IMR-90 (cell line): ENCODE results near the gene EZR. TPM values are rescaled to one million over a fixed set of nuclear protein-coding genes. Genes with fewer than 3 reads are reported as not detected.

Experiments used
- ATAC-seq: fragments of 200-7000 bp; cut with Tn5 transposase; 2 replicates; pipeline ENCODE4 v1.9.1; 2020; ENCODE audit warnings: low read depth, mild to moderate bottlenecking, moderate library complexity
- BruUV-seq: library from RNA; stranded (reverse); fragments of 400-500 nt; replicated peaks from 2 replicates; lab custom pipeline; 2021; lab: Mats Ljungman, UMichigan
- CTCF ChIA-PET: fragments of 300-600 bp; formaldehyde crosslinking; extraction: SDS; loops from one replicate; lab custom pipeline; 2021; ENCODE audit warnings: antibody characterized with exemption; lab: Yijun Ruan, JAX
- POLR2A ChIA-PET: fragments of 300-600 bp; sonication (Branson Sonifier 250); formaldehyde crosslinking; loops from one replicate; lab custom pipeline; 2022; ENCODE audit warnings: antibody characterized with exemption; ENCODE audit not compliant: unreplicated experiment; lab: Charles Lee
- DNase-seq: peaks from one replicate; pipeline ENCODE4 v3.0.0; 2013
- H2AFZ ChIP-seq: replicated peaks from 2 replicates; pipeline ENCODE3; 2013; ENCODE audit warnings: low read length, mild to moderate bottlenecking; ENCODE audit not compliant: poor library complexity
- H2AK5ac ChIP-seq: 2 replicates; pipeline ENCODE4 v1.6.1; 2013; ENCODE audit warnings: low read depth, low read length, inconsistent platforms
- H2AK9ac ChIP-seq: replicated peaks from 2 replicates; pipeline ENCODE3; 2013; ENCODE audit warnings: mild to moderate bottlenecking, low read depth, low read length, moderate library complexity; ENCODE audit not compliant: poor library complexity
- H2BK120ac ChIP-seq: 2 replicates; pipeline ENCODE4 v1.6.1; 2013; ENCODE audit warnings: low read depth, low read length, inconsistent platforms
- H2BK15ac ChIP-seq: 3 replicates; pipeline ENCODE4 v1.6.1; 2013; ENCODE audit warnings: low read depth, low read length, inconsistent platforms
- H2BK20ac ChIP-seq: 2 replicates; pipeline ENCODE4 v1.6.1; 2013; ENCODE audit warnings: low read depth, mild to moderate bottlenecking, inconsistent platforms, low read length, moderate library complexity
- H2BK5ac ChIP-seq: 2 replicates; pipeline ENCODE4 v1.6.1; 2013; ENCODE audit warnings: mild to moderate bottlenecking, low read depth, low read length, inconsistent platforms; ENCODE audit not compliant: poor library complexity, severe bottlenecking
- H3K14ac ChIP-seq: replicated peaks from 2 replicates; pipeline ENCODE4 v1.6.1; 2013; ENCODE audit warnings: low read depth, low read length, inconsistent platforms
- H3K18ac ChIP-seq: 2 replicates; pipeline ENCODE4 v1.6.1; 2013; ENCODE audit warnings: low read depth, low read length, control low read depth
- H3K23ac ChIP-seq: 2 replicates; pipeline ENCODE4 v1.6.1; 2013; ENCODE audit warnings: low read depth, low read length, inconsistent platforms
- H3K27ac ChIP-seq: 2 replicates; pipeline ENCODE4 v1.5.1; 2013; ENCODE audit warnings: mild to moderate bottlenecking, control low read depth, low read length; ENCODE audit not compliant: insufficient read depth
- H3K27me3 ChIP-seq: 2 replicates; pipeline ENCODE4 v1.6.1; 2013; ENCODE audit warnings: low read length; ENCODE audit not compliant: control insufficient read depth, insufficient read depth
- H3K36me3 ChIP-seq: 2 replicates; pipeline ENCODE4 v1.6.1; 2013; ENCODE audit warnings: low read length, mixed read lengths; ENCODE audit not compliant: control insufficient read depth, insufficient read depth
- H3K4ac ChIP-seq: 2 replicates; pipeline ENCODE4 v1.6.1; 2013; ENCODE audit warnings: low read depth, low read length, inconsistent platforms
- H3K4me1 ChIP-seq: 2 replicates; pipeline ENCODE4 v1.6.1; 2013; ENCODE audit warnings: low read length, mixed read lengths; ENCODE audit not compliant: control insufficient read depth, insufficient read depth
- H3K4me2 ChIP-seq: 2 replicates; pipeline ENCODE4 v1.6.1; 2013; ENCODE audit warnings: low read depth, mild to moderate bottlenecking, control low read depth, low read length, moderate library complexity
- H3K4me3 ChIP-seq: 2 replicates; pipeline ENCODE4 v1.5.1; 2013; ENCODE audit warnings: low read depth, mild to moderate bottlenecking, control low read depth, low read length, moderate library complexity; ENCODE audit not compliant: insufficient read depth
- H3K56ac ChIP-seq: 2 replicates; pipeline ENCODE4 v1.6.1; 2013; ENCODE audit warnings: low read length, inconsistent platforms; ENCODE audit not compliant: insufficient read depth; ENCODE audit errors: extremely low read depth
- H3K79me1 ChIP-seq, 2 experiments: 2 replicates each; pipeline ENCODE4 v1.6.1; 2013; ENCODE audit warnings: low read length in 2 of 2, inconsistent platforms in 1 of 2, low read depth in 1 of 2
- H3K9ac ChIP-seq: 2 replicates; pipeline ENCODE4 v1.6.1; 2013; ENCODE audit warnings: low read depth, low read length, control low read depth
- H3K9me1 ChIP-seq: 2 replicates; pipeline ENCODE4 v1.6.1; 2013; ENCODE audit warnings: low read length, inconsistent platforms; ENCODE audit not compliant: insufficient read depth
- H3K9me3 ChIP-seq: 2 replicates; pipeline ENCODE4 v1.6.1; 2013; ENCODE audit warnings: low read length; ENCODE audit not compliant: control insufficient read depth, insufficient read depth
- H4K20me1 ChIP-seq: 2 replicates; pipeline ENCODE4 v1.6.1; 2013; ENCODE audit warnings: low read length, inconsistent platforms; ENCODE audit not compliant: insufficient read depth
- H4K5ac ChIP-seq: 2 replicates; pipeline ENCODE4 v1.6.1; 2013; ENCODE audit warnings: mild to moderate bottlenecking, low read depth, low read length, control low read depth
- H4K8ac ChIP-seq, 2 experiments: 2 replicates each; pipeline ENCODE4 v1.6.1; 2013; ENCODE audit warnings: low read depth in 2 of 2, low read length in 2 of 2, control low read depth in 1 of 2, inconsistent platforms in 1 of 2
- H4K91ac ChIP-seq: 2 replicates; pipeline ENCODE4 v1.6.1; 2013; ENCODE audit warnings: low read depth, low read length, inconsistent platforms; ENCODE audit not compliant: insufficient read depth
- BHLHE40 ChIP-seq: fragments of 150-350 bp; IDR thresholded peaks from 2 replicates; pipeline ENCODE4 v1.6.1; 2016; ENCODE audit warnings: mild to moderate bottlenecking, low read depth, low read length
- CEBPB ChIP-seq: IDR thresholded peaks from 2 replicates; pipeline ENCODE4 v1.6.1; 2012; ENCODE audit warnings: low read depth, low read length, improper control_type of control experiment
- CHD1 ChIP-seq: IDR thresholded peaks from 2 replicates; pipeline ENCODE4 v1.6.1; 2012; ENCODE audit warnings: low read depth, low read length, improper control_type of control experiment
- CTCF ChIP-seq: conservative IDR thresholded peaks from 2 replicates; pipeline ENCODE4 v1.5.1; 2012; ENCODE audit warnings: mild to moderate bottlenecking, low read depth, low read length, improper control_type of control experiment
- ELK1 ChIP-seq: fragments of 150-350 bp; IDR thresholded peaks from 2 replicates; pipeline ENCODE4 v1.6.1; 2016; ENCODE audit warnings: low read depth, mild to moderate bottlenecking, low read length, moderate library complexity, borderline replicate concordance
- FOS ChIP-seq: fragments of 150-350 bp; IDR thresholded peaks from 2 replicates; pipeline ENCODE4 v1.6.1; 2016; ENCODE audit warnings: low read depth, low read length
- MAFK ChIP-seq: IDR thresholded peaks from 2 replicates; pipeline ENCODE4 v1.6.1; 2012; ENCODE audit warnings: low read depth, low read length, improper control_type of control experiment
- MAZ ChIP-seq: IDR thresholded peaks from 2 replicates; pipeline ENCODE4 v1.6.1; 2012; ENCODE audit warnings: low read depth, mild to moderate bottlenecking, low read length, improper control_type of control experiment, moderate library complexity, borderline replicate concordance
- MXI1 ChIP-seq: IDR thresholded peaks from 2 replicates; pipeline ENCODE4 v1.6.1; 2012; ENCODE audit warnings: low read depth, mild to moderate bottlenecking, low read length, moderate library complexity, borderline replicate concordance
- NFE2L2 ChIP-seq: fragments of 150-350 bp; IDR thresholded peaks from 2 replicates; pipeline ENCODE4 v1.6.1; 2016; ENCODE audit warnings: low read depth, mild to moderate bottlenecking, low read length
- POLR2A ChIP-seq: IDR thresholded peaks from 2 replicates; pipeline ENCODE4 v1.6.1; 2012; ENCODE audit warnings: mild to moderate bottlenecking, low read depth, low read length
- RAD21 ChIP-seq: IDR thresholded peaks from 2 replicates; pipeline ENCODE4 v1.6.1; 2012; ENCODE audit warnings: low read length, improper control_type of control experiment
- RCOR1 ChIP-seq: IDR thresholded peaks from 2 replicates; pipeline ENCODE4 v1.6.1; 2012; ENCODE audit warnings: mild to moderate bottlenecking, low read length, improper control_type of control experiment; ENCODE audit not compliant: insufficient replicate concordance
- RFX5 ChIP-seq: IDR thresholded peaks from 2 replicates; pipeline ENCODE4 v1.8.0; 2012; ENCODE audit warnings: low read depth, mild to moderate bottlenecking, low read length, moderate library complexity
- SMC3 ChIP-seq: fragments of 150-350 bp; IDR thresholded peaks from 2 replicates; pipeline ENCODE4 v1.6.1; 2016; ENCODE audit warnings: low read depth, mild to moderate bottlenecking, antibody characterized with exemption, low read length, moderate library complexity
- whole genome bisulfite sequencing, 2 experiments: methylation state at CpG; one replicate each; pipeline versions ENCODE4 v1.1.5 to v1.1.7; 2013; ENCODE audit warnings: missing lambda C conversion rate in 2 of 2; ENCODE audit not compliant: insufficient read length in 1 of 2; ENCODE audit errors: extremely low coverage in 2 of 2; 5-methylcytosine and 5-hydroxymethylcytosine counted together
- dilution Hi-C: fragments of 300-500 bp; cut with HindIII; formaldehyde crosslinking; loops from one replicate; pipeline ENCODE4 v1.14.3; 2018; ENCODE audit warnings: low sequenced_read_pairs; ENCODE audit not compliant: unreplicated experiment
- in situ Hi-C: fragments of 300-500 bp; cut with MboI; formaldehyde crosslinking; loops from 3 replicates; pipeline ENCODE4 v1.14.3; 2019; ENCODE audit warnings: low sequenced_read_pairs, inconsistent platforms, mixed read lengths
- intact Hi-C: fragments of 100-400 bp; cut with micrococcal nuclease; formaldehyde crosslinking; loops from 2 replicates; pipeline ENCODE4 v1.10.0; 2022
- polyA plus RNA-seq, 3 experiments: library from polyadenylated mRNA; depleted of rRNA; stranded (reverse); fragments of >200 nt; gene quantifications; 2 replicates each; pipeline ENCODE4 v1.2.3, GENCODE V29; 2012; ENCODE audit warnings: low replicate concordance in 1 of 3
- total RNA-seq: library from RNA; depleted of rRNA; stranded (reverse); fragments of >200 nt; gene quantifications from 2 replicates; pipeline ENCODE4 v1.2.3, GENCODE V29; 2012

EZR gene
- total and polyA plus RNA-seq, 2 of the 4 experiments (the other 2 are of a cell fraction), result 83.8 to 145 TPM

GRCh38 chr6:158801655-158802294 is 17.4 kb downstream of the EZR start:
- Histone ChIP-seq H2AK5ac (no peak overlapping the region), H3K4me2 (no peak overlapping the region)
- 100% methylated on average over 2 of the region's 7 CpGs; no CpG with 5 or more reads in 1 of the 2 experiments for WGBS, 2 experiments

More at GRCh38 chr6:158801655-158802294, 17.4 kb downstream of the EZR start:
- Histone ChIP-seq H3K4me1 (peaks cover 15% of the 10 kb centered on the region), H3K4me3 (no peak overlapping the region), H3K4ac (no peak overlapping the region), H4K91ac (no peak overlapping the region), H4K5ac (no peak overlapping the region), H2BK20ac (no peak overlapping the region), H4K20me1 (peaks cover 29% of the 10 kb centered on the region), H3K18ac (no peak overlapping the region), H2BK120ac (no peak overlapping the region), H3K79me1 (peaks cover 48 to 59% of the 10 kb centered on the region in 2 experiments), H3K9me1 (peaks cover 16% of the 10 kb centered on the region), H2AK9ac (no peak overlapping the region), H2BK15ac (no peak overlapping the region), H3K23ac (no peak overlapping the region), H3K36me3 (no peaks in the 10 kb centered on the region), H3K27ac (no peak overlapping the region), H4K8ac (no peak overlapping the region), H3K9me3 (no peaks in the 10 kb centered on the region), H3K14ac (no peak overlapping the region), H2AFZ (no peak overlapping the region), H3K27me3 (no peaks in the 10 kb centered on the region), H2BK5ac (no peak overlapping the region), H3K9ac (no peak overlapping the region), H3K56ac (no peak overlapping the region)
- TF ChIP-seq ELK1, result no peak
- TF ChIP-seq FOS, result no peak
- no peak for TF ChIP-seq RFX5
- TF ChIP-seq BHLHE40, result no peak
- no peak for TF ChIP-seq RAD21
- no peak for TF ChIP-seq CEBPB
- TF ChIP-seq MAFK, result no peak
- no peak for TF ChIP-seq CHD1
- no peak for TF ChIP-seq MXI1
- TF ChIP-seq NFE2L2, result no peak
- no peak for TF ChIP-seq POLR2A
- TF ChIP-seq CTCF, result no peak
- TF ChIP-seq MAZ, result no peak
- no peak for TF ChIP-seq SMC3
- no peak for TF ChIP-seq RCOR1
- no peak for ATAC-seq
- intact Hi-C loops (no loop called here), in situ Hi-C loops (no loop called here), dilution Hi-C loops (no loop called here)
- no peak for DNase-seq
- CTCF ChIA-PET, result no interaction called here
- BruUV-seq, result no TSS peak
- POLR2A ChIA-PET, result no interaction called here
